Kidney capillary endothelial cell (primary cell): ENCODE results near the gene CDC42.

Experiments used
- DNase-seq: peaks from one replicate; pipeline ENCODE4 v3.0.0-alpha.2; 2018; ENCODE audit warnings: low spot score

Gene CDC42

DNA sequence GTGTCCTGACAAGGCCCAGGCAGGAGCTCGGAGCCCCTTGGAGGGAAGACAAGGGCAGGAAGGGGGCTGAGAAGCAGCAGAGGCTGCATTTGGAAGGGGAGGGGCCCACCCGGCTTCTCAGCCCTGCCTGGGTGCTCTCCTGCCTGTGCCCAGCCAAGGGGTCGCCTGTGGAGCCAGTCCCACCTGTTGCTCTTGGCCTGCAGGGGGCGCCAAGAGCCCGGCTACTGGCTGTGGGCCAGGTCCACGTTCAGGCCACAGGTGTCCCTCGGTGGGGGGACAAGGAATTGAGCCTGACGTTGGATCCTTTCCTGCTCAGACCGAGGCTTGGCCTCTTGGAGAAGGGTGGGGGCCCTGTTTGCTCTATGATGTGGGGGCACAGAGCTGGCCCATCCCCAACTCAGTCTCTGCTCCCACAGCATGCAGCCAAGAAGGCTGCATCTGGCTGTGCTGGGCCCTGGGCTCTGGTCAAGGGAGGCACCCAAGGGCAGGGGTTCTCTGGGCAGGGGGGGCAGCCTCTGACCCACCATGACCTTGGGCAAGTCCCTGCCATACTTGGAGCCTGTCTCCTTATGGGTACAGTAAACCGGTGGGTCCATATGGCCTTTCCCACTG is 79.5 kb downstream of the CDC42 start:
- DNase-seq = peak; percentile 57

DNA sequence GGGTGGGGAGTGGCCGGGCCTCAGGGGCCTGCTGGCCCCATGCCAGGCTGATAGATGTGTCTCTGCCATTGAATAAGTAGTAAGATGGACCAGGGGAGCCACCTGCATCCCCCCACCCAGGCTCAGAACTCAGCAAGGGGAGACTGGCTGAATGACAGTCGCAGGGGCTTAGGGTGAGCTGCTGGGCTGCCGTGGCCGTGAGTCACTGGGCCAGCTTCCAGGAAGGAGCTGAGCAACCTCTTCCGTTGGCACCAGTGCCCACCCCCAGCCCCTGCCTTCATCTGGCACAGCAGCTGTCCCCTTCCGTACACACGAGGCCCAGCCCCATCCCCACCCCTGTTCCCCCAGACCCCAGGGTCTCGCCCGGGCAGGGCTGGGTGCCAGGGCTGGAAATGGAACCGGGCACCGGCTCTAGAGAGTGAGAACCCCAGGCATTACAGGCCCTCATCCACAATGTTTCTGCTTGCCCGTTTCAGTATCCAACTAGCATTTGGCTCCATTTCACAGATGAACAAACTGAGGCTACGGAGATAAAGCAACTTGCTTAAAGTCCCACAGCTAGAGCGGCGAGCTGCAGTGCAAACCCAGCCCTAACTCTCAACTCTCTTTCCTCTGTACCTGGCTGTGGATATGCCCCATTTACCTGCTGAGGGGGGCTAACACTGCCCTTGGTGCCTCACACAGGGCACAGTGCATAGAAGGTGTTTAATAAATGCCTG is 80.2 kb downstream of the CDC42 start:
- DNase-seq = peak; percentile 68

DNA sequence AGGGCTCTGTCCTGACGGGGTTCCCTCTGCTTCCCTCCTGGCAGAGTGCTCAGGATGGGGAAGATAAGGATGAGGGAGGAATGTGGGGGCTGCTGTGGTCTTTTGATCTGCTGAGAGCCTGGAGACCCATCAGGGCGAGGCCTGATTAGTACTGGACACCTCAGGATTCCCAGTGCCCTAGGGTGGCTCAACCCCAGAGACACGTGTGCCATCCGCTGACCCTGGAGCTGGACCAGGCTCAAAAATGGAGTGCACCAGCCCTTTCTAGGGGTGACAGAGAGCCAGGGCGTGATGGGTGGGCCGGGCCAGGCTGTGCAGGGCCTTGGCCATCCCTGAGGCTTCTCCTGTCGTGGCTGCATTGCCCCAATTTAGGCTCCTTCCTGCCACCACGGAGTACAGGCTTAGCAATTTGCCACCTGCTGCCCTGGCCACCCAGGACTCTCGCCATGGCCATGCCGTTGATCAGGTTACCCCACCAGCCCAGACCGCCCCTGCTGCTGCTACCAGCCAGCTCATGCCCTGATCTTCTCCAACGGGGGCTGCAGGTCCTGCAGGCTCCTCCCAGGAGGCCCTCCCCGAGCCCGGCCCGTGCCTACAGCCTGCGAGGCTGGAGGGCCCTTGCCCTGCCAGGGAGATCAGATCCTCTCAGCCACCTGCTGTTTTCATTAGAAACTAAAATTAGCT is 80.9 kb downstream of the CDC42 start:
- DNase-seq = no peak

DNA sequence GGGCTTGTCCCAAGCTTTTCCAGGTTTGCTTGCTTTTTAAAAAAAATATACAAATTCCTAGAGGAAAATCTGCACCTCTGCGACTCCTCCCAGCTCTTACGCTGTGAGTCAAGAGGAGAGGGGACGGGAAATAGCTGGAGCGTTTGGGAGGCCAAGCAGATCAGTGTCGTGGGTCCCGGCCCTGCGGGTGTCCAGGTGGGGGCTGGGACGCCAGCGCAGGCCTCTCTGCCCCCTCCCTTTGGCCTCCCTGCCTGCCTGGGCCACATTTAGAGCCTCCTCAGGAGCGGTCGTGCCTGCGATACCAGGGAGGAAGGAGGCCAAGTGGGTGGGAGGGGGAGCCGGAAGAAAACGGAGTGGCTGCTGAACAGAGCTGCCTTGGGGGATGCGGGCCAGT is 81.4 kb downstream of the CDC42 start:
- DNase-seq = no peak

DNA sequence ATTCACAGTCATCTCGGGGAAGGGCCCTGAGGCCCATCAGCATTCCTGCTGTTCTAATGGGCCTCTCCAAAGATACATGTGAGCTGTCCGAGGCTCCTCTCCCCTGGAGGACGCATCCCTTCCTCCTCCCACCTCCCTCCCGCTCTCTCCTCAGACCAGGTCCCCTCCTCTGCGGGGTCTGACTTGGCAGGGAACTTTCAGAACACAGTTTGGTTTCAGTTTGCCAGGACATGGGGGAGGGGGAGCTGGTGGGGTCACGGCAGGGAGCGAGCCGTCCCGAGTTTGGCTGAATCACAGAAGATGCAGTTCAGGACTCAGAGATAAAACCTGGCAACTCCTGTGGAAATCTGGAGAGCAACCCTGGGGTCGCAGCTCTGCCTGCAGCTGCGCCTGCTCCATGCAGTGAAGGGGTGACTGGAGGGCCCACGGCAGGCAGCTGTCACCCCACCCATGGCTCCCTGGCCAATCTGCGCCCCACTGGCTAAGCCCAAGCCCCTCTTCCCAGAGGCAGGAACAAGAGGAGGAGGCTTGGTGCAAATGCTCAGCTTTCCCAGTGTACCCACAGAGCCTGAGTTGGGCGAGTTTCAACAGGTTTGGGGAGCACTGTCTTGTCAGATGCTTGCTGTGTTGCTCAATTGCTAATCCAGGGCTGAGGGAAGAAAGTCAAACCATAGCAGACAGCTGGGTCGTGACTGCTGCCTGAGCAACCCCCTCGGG is 84.7 kb downstream of the CDC42 start:
- no peak for DNase-seq

DNA sequence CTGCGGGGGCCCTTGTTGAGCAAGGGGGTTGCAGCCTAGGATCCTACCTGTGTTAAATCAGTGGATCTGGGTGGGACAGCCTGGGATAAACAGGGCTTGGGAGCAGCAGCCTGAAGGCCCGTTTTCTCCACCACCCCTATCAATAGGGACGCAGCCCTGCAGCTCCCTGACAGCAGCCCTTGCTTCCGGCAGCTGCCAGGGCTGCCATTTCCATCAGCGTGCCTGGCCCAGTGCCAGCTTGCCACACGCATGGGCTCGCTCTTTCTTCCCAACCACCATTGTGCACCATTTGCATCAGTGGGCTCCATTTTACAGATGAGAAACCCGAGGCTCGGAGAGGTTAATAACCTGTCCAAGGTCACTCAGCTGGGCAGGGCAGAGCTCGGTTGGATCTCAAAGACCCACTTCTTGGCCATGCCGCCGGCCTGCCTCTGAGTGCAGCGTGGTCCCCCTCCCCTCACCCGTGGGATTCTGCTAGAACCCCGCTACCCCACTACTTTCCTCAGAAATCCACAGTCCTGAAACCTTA is 86.6 kb downstream of the CDC42 start:
- no peak for DNase-seq

DNA sequence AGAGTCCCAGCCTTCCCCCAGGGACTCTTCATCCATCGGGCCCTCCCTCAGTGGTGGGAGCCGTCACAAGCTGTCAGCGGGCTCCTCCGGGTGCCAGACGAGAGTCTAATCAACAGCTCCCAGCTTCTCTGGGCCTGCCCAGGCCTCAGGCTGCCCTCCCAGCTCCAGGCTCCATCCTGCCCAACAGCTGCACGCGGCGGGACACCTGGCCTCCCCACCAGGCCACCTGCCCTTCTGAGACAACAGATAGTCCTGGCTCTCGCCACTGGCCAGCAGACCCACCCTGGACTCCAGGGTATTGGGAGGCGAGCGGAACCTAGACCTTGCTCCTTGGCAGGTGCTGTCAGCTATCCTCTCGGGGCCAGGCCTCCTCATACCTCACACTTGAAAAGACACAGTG is 87.3 kb downstream of the CDC42 start:
- no peak for DNase-seq
